Activated CD4-positive, alpha-beta T cell treated with anti-CD3 and anti-CD28 coated beads for 36 hours (primary cell): ENCODE measurements around the gene SLC4A9. TPM values are rescaled to one million over a fixed set of nuclear protein-coding genes. Genes with fewer than 3 reads are reported as not detected.

ENCODE experiments used
- ATAC-seq: fragments of 200-7000 bp; cut with Tn5 transposase; one replicate; pipeline ENCODE4 v1.10.0; 2021; ENCODE audit warnings: mild to moderate bottlenecking, moderate library complexity
- CTCF ChIA-PET: fragments of 350-600 bp; sonication (Branson Sonifier 250); formaldehyde crosslinking; loops from one replicate; lab custom pipeline; 2021; ENCODE audit warnings: antibody characterized with exemption; lab: Charles Lee
- POLR2A ChIA-PET: fragments of 350-600 bp; sonication (Branson Sonifier 250); formaldehyde crosslinking; loops from one replicate; lab custom pipeline; 2021; ENCODE audit warnings: antibody characterized with exemption, inconsistent platforms; lab: Charles Lee
- DNase-seq: peaks from one replicate; pipeline ENCODE4 v3.0.0-alpha.2; 2020
- H3K27ac Mint-ChIP-seq: one replicate; pipeline ENCODE4 v1.8.0; 2021; ENCODE audit warnings: mixed read lengths
- H3K27me3 Mint-ChIP-seq: one replicate; pipeline ENCODE4 v1.8.0; 2021; ENCODE audit warnings: mixed read lengths
- H3K36me3 Mint-ChIP-seq: one replicate; pipeline ENCODE4 v1.8.0; 2021; ENCODE audit warnings: low read depth, mixed read lengths
- H3K4me1 Mint-ChIP-seq: one replicate; pipeline ENCODE4 v1.8.0; 2021; ENCODE audit warnings: mixed read lengths
- H3K4me3 Mint-ChIP-seq: one replicate; pipeline ENCODE4 v1.8.0; 2021; ENCODE audit warnings: mild to moderate bottlenecking, moderate library complexity, mixed read lengths
- H3K9me3 Mint-ChIP-seq: one replicate; pipeline ENCODE4 v1.8.0; 2021; ENCODE audit warnings: low read depth, mixed read lengths
- intact Hi-C, 2 experiments: fragments of 100-400 bp; cut with DNase I in 1 of 2; cut with micrococcal nuclease in 1 of 2; formaldehyde crosslinking; loops; one replicate each; pipeline versions ENCODE4 v1.14.2 to v1.15.1; 2022 to 2024; cut with DNase I, micrococcal nuclease
- total RNA-seq, 2 experiments: library from RNA; stranded (reverse); gene quantifications; one replicate each; pipeline ENCODE4 v1.2.3, GENCODE V29; 2021

The SLC4A9 gene
- total RNA-seq, 2 experiments from 2014 or later = 0.21 to 0.73 TPM

DNA sequence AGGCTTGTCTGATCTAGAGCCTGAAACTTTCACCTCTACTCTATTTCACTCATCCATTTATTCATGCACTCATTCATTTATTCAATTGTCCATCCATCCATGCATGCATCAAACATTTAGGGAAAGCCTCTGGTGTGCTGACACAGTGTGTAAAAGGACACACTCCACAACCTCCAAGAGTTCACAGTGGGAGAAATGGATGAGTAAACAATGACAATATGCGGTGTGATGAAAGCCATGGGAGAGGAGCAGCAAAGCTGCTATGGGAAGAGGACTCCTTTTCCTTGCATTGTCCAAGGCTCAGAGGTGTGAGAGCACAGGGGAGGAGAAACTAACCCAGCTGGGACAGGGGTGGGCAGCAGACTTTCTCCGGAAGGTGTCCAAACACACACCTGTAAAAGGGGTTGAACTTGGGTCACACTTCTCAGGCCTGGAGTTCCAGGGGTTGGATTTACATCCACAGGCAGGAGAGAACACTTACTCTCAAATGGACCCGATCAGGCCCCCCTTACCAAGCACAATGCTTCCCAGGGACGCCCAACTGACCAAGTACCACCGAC, 35.9 kb upstream of the SLC4A9 start:
- DNase-seq (no peak), ATAC-seq (no peak)
- Mint-ChIP-seq H3K9me3 (no peaks in the 10 kb centered on the region), H3K36me3 (no peaks in the 10 kb centered on the region), H3K4me1 (peaks cover 5% of the 10 kb centered on the region), H3K27ac (no peak overlapping the region), H3K27me3 (no peaks in the 10 kb centered on the region), H3K4me3 (no peak overlapping the region)
- intact Hi-C loops = no loop called here
- ChIA-PET POLR2A (interaction anchor here (0.5 kb wide), 1 partner anchor 141 kb away, joined by 4 read pairs; no protein-coding TSS in a partner anchor), CTCF (interaction anchor here (0.5 to 1.0 kb wide), 2 partner anchors 23 to 28 kb away, joined by 3 read pairs; partner anchors contain the start of gene HBEGF)

DNA sequence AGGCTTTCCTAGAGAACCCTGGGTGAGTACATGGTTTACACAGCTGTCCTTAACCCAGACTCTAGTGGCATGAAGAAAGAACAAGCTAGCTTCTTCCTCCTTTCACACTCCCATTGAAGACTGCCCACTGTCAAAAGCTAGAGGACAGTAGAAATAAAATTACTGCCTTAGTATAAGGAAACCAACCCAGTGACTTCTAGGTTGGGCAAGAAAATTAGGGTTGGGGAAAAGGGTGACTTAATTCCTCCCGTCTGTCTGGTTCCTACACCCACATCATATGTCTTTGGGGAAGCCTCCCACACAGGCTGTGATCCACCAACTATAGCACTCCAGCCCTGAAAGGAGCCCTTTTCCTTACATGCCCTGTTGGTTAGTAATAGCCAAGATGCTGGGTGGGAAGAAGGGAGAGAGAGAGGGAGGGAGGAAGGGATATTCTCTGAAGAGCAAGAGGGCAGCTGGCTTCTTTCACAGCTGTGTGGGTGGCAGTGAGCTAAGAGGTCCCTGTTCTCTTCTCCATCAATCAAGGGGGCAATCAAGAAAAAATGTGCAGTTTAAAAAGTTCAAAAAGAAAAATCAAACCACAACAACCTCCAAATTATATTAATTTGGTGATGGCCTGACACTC, 35.3 kb upstream of the SLC4A9 start:
- Mint-ChIP-seq H3K4me3 (no peak overlapping the region), H3K36me3 (no peaks in the 10 kb centered on the region), H3K9me3 (no peaks in the 10 kb centered on the region), H3K4me1 (peaks cover 5% of the 10 kb centered on the region), H3K27me3 (no peaks in the 10 kb centered on the region), H3K27ac (no peak overlapping the region)
- no peak for ATAC-seq
- ChIA-PET POLR2A (interaction anchor here (0.5 kb wide), 1 partner anchor 142 kb away, joined by 4 read pairs; no protein-coding TSS in a partner anchor), CTCF (interaction anchor here (0.5 to 1.2 kb wide), 6 partner anchors 22 to 110 kb away, joined by 3 to 4 read pairs (median 3); partner anchors contain the start of gene HBEGF)
- intact Hi-C loops = no loop called here
- DNase-seq = no peak

DNA sequence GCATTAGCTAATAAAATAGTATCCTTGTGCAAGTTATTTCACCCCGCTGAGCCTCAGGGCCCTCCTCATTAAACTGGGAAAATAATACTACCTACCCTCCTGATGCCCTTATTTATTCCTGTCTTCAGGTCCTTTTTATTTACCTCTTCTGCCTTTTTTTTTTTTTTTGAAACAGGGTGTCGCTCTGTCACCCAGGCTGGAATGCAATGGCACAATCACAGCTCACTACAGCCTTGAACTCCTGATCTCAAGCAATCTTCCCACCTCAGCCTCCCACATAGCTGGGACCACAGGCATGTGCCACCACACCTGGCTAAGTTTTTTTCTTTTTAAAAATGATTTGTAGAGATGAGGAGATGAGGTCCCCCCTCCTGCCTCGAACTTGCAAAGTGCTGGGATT, 34.5 kb upstream of the SLC4A9 start:
- no peaks in the 10 kb centered on the region for H3K9me3 Mint-ChIP-seq
- no peaks in the 10 kb centered on the region for H3K27me3 Mint-ChIP-seq
- peaks cover 5% of the 10 kb centered on the region for H3K4me1 Mint-ChIP-seq
- ChIA-PET CTCF (interaction anchor here (0.6 to 1.2 kb wide), 4 partner anchors 38 to 232 kb away, joined by 3 to 4 read pairs (median 3); partner anchors contain the start of gene SRA1), POLR2A (no interaction called here)
- no peak overlapping the region for H3K4me3 Mint-ChIP-seq
- H3K27ac Mint-ChIP-seq = no peak overlapping the region
- intact Hi-C loops = no loop called here
- H3K36me3 Mint-ChIP-seq = no peaks in the 10 kb centered on the region
- ATAC-seq (no peak), DNase-seq (no peak)

DNA sequence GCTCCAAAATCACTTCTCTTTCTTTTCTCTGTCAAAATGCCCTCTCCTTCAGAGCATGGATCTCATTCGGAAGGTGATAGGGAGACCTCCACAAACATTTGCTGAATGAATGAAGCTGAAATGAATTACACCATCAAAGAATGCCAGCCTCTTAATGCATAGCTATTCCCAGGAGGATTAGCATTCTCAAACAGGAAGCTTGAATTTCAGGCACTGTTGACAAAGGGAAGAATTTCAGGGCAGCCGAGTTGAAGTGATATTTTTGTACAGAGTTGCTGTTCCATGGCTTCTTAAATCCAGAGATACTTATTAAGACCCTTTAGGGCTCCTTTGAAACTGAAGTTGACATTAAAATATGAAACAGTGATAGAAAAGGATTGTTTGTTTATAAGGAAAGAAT, 32.4 kb upstream of the SLC4A9 start:
- Mint-ChIP-seq H3K9me3 (no peaks in the 10 kb centered on the region), H3K27ac (no peak overlapping the region), H3K27me3 (no peaks in the 10 kb centered on the region), H3K4me1 (peaks cover 5% of the 10 kb centered on the region), H3K36me3 (peaks cover 2% of the 10 kb centered on the region), H3K4me3 (no peak overlapping the region)
- ATAC-seq (no peak), DNase-seq (no peak)
- ChIA-PET POLR2A (no interaction called here), CTCF (interaction anchor here (0.7 to 2.0 kb wide), 6 partner anchors 18 to 87 kb away, joined by 3 to 9 read pairs (median 4); partner anchors contain the start of gene HBEGF)
- intact Hi-C loops = no loop called here

DNA sequence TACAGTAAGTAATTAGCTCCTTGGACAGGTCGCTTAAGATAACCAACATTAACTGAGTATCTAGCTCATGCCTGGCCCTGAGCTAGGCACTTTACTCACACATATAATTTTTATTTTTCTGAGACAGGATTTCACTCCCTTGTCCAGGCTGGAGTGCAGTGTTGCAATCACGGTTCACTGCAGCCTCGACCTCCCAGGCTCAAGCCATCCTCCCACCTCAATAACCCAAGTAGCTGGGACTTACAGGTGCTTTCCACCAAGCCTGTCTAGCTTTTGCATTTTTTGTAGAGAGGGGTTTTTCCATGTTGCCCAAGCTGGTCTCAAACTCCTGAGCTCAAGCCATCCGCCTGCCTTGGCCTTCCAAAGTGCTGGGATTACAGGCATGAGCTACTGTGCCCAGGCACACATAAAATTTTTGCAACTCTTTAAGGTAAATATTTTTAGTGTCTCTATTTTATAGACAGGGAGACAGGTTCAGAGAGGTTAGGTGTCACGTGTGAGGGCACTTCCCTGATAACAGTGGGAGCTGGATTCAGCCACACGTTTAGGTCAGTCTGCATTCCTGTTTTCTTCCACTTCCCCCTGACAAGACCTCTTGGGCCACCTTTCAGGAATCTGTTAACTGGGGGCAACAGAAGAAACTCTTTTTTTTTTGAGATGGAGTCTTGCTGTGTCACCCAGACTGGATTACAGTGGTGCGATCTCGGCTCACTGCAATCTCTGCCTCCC, 31.8 kb upstream of the SLC4A9 start:
- Mint-ChIP-seq H3K27ac (no peak overlapping the region), H3K4me1 (peaks cover 5% of the 10 kb centered on the region), H3K27me3 (no peaks in the 10 kb centered on the region), H3K4me3 (no peak overlapping the region), H3K36me3 (peaks cover 5% of the 10 kb centered on the region), H3K9me3 (no peaks in the 10 kb centered on the region)
- ChIA-PET CTCF (interaction anchor here (0.7 to 2.0 kb wide), 7 partner anchors 17 to 87 kb away, joined by 3 to 9 read pairs (median 4); partner anchors contain the start of gene HBEGF), POLR2A (no interaction called here)
- intact Hi-C loops = no loop called here
- DNase-seq (no peak), ATAC-seq (no peak)

DNA sequence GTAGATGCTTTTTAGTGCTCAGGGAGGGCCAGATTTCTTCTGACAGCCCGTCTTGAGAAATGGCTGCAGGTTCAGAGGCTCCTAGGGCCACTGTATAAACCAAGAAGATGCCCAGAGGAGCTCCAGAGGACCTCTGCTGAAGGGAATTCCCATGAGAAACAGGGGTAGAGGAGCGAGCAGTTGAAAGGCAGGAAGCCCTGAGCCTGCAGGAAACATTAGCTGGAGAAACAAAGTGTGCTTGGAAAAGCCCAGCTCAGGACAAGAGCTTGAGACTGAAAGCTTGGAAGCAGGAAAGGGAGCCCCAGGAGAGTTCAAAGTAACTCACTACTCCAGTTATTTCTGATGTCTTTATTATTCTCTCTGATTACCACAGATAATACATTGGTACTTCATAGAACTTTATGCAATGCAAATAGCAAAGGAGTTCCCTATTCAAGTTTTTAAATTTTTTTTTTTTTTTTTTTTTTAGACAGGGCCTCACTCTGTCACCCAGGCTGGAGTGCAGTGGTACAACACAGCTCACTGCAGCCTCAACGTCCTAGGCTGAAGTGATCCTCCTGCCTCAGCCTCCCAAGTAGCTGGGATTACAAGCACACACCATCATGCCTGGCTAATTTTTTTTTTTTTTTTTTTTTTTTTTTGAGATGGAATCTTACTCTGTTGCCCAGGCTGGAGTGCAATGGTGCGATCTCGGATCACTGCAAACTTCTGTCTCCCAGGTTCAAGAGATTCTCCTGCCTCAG, 30.1 kb upstream of the SLC4A9 start:
- Mint-ChIP-seq H3K9me3 (no peaks in the 10 kb centered on the region), H3K36me3 (peaks cover 15% of the 10 kb centered on the region), H3K4me1 (peaks cover under 1% of the 10 kb centered on the region), H3K27ac (no peak overlapping the region), H3K27me3 (no peaks in the 10 kb centered on the region), H3K4me3 (no peak overlapping the region)
- DNase-seq (no peak), ATAC-seq (no peak)
- POLR2A ChIA-PET = interaction anchor here (0.6 kb wide), 1 partner anchor 607 kb away, joined by 3 read pairs; no protein-coding TSS in a partner anchor
- CTCF ChIA-PET = interaction anchor here (0.6 to 1.4 kb wide), 5 partner anchors 11 to 85 kb away, joined by 3 to 4 read pairs (median 4); no protein-coding TSS in a partner anchor
- intact Hi-C loops = no loop called here

DNA sequence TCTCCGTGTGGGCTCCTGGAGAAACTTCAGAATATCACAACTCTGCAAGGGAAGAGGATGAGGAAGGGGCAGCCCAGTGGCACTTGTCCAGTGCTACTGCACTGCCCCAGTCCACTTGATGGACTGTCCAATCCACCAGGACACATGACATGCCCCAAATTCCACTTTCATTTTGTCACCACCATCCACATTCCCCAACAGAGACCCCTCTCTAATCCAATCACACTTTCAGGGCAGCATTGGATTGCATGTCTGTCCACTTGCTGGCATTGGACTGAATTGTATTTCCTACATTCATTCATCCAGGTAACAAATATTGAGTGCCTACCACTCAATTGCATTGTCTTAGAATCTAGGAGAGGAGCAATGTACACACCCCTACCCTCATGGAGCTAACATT, 28.4 kb upstream of the SLC4A9 start:
- intact Hi-C loops = no loop called here
- ChIA-PET CTCF (no interaction called here), POLR2A (no interaction called here)
- no peak for ATAC-seq
- no peaks in the 10 kb centered on the region for H3K9me3 Mint-ChIP-seq
- H3K27me3 Mint-ChIP-seq = no peaks in the 10 kb centered on the region
- no peak overlapping the region for H3K4me3 Mint-ChIP-seq
- DNase-seq = no peak
- H3K4me1 Mint-ChIP-seq = peaks cover 4% of the 10 kb centered on the region
- H3K27ac Mint-ChIP-seq = no peak overlapping the region
- H3K36me3 Mint-ChIP-seq = peaks cover 26% of the 10 kb centered on the region

DNA sequence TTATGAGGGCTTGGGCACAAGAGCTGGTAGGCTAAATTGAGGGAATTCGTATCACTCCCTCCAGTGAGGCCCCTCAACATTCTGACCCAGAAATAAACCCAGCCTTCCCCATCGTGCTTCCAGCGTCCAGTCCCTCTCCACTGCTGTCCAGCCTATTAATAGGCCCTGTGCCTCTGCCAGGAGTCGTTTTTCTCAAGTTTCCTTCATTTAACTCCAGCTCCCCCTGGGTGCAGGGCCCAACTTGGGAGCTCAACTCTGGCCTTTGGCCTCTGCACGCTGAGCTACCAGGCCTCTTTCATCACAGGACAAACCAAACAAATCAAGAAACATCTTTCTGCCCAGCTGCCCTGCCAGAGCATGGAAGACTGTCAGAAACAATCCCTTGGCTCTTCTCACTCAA, 23.6 kb upstream of the SLC4A9 start:
- H3K9me3 Mint-ChIP-seq = no peaks in the 10 kb centered on the region
- H3K27ac Mint-ChIP-seq = no peak overlapping the region
- ATAC-seq = no peak
- ChIA-PET POLR2A (no interaction called here), CTCF (interaction anchor here (0.6 to 3.4 kb wide), 6 partner anchors 11 to 92 kb away, joined by 3 to 18 read pairs (median 5); no protein-coding TSS in a partner anchor)
- H3K27me3 Mint-ChIP-seq = no peaks in the 10 kb centered on the region
- intact Hi-C loops = no loop called here
- H3K36me3 Mint-ChIP-seq = peaks cover 31% of the 10 kb centered on the region
- DNase-seq = no peak
- peaks cover 13% of the 10 kb centered on the region for H3K4me1 Mint-ChIP-seq
- no peak overlapping the region for H3K4me3 Mint-ChIP-seq

DNA sequence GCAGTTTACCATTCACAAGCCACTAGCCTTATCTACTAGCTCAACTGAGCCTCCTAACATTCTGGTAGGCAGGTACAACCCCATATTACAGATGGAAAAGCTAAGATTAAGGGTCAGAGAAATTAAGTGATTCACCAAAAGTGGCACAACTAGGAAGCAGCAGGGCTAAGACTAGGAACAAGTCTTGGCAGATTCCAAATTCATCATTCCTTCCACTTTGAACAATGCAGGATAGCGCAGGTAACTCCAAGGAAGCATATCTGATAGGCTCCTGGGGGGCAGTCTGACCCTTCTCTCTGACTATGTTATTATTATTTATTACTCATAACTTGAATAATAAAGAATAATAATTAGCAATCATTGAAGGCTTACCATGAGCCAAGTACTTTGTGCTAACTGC, 22.1 kb upstream of the SLC4A9 start:
- Mint-ChIP-seq H3K4me3 (no peak overlapping the region), H3K4me1 (peaks cover 28% of the 10 kb centered on the region), H3K27me3 (no peaks in the 10 kb centered on the region), H3K36me3 (peaks cover 42% of the 10 kb centered on the region), H3K9me3 (no peaks in the 10 kb centered on the region), H3K27ac (no peak overlapping the region)
- DNase-seq (no peak), ATAC-seq (no peak)
- ChIA-PET POLR2A (no interaction called here), CTCF (interaction anchor here (0.5 to 3.4 kb wide), 5 partner anchors 8 to 370 kb away, joined by 3 to 18 read pairs (median 5); partner anchors contain the start of genes HBEGF and PFDN1)
- intact Hi-C loops = no loop called here

DNA sequence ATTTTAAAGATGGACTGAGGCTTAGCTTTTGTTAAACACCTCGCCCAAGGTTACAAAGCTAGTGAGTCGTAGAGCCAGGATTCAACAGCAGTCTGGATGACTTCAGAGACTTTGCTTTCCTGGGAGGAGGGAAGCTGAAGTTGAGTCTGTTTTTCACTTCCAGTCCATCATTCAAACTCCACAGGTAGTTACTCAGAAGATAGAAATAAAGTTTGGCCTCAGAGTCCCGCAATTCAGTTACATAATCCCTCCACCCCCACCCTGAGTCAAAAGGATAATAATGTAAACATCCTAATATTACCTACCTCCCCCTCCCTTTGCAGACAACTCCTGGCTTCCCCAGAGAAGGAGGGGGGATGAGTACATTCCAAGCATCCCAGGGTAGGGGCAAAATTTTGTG, 21.7 kb upstream of the SLC4A9 start:
- Mint-ChIP-seq H3K27ac (no peak overlapping the region), H3K36me3 (peaks cover 38% of the 10 kb centered on the region), H3K27me3 (no peaks in the 10 kb centered on the region), H3K4me1 (peaks cover 33% of the 10 kb centered on the region), H3K9me3 (no peaks in the 10 kb centered on the region), H3K4me3 (no peak overlapping the region)
- CTCF ChIA-PET = interaction anchor here (0.5 to 3.4 kb wide), 3 partner anchors 8 to 371 kb away, joined by 3 to 18 read pairs (median 5); partner anchors contain the start of gene HBEGF
- intact Hi-C loops = no loop called here
- DNase-seq (no peak), ATAC-seq (no peak)
- POLR2A ChIA-PET = no interaction called here

DNA sequence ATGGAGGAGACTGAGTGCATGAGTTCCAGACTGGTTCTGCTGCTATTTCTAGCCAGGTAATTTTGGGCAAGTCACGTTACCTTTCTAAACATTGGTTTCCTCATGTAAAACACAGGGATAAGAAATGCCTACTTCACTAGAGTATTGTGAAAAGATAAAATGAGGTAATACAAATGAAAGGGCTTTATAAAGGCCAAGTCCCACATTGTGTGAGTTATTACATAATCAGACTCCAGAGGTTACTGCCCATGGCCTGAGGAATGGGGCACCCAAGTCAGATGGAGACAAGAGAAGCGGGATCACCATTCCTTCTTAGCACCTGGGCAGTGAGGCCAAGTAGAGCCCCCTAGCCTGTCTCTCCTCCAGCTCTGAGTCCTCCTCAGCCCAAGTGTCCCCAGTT, 21.1 kb upstream of the SLC4A9 start:
- no peak for ATAC-seq
- peaks cover 38% of the 10 kb centered on the region for H3K4me1 Mint-ChIP-seq
- H3K36me3 Mint-ChIP-seq = peaks cover 37% of the 10 kb centered on the region

More for the DNA sequence above, 21.1 kb upstream of the SLC4A9 start:
- no peaks in the 10 kb centered on the region for H3K9me3 Mint-ChIP-seq
- no peak overlapping the region for H3K27ac Mint-ChIP-seq
- intact Hi-C loops = no loop called here
- CTCF ChIA-PET = interaction anchor here (0.7 to 3.4 kb wide), 2 partner anchors 13 to 97 kb away, joined by 3 to 18 read pairs; no protein-coding TSS in a partner anchor
- H3K4me3 Mint-ChIP-seq = no peak overlapping the region
- POLR2A ChIA-PET = no interaction called here
- no peak for DNase-seq
- H3K27me3 Mint-ChIP-seq = no peaks in the 10 kb centered on the region
